HG02610 (cell line): ENCODE measurements around the gene HLA-DMA.
A peak's percentile ranks its signal among the peaks of the same experiment; 100 is the strongest.
"Not testable (repeated sequence)": the region's sequence is repeated elsewhere in the genome, so short reads cannot be mapped to it uniquely, and the experiment has no call there.

Experiments used
- ATAC-seq: cut with Tn5 transposase; IDR thresholded peaks from one replicate; pipeline ENCODE4 v1.9.1; 2021; ENCODE audit warnings: mild to moderate bottlenecking, moderate library complexity; ENCODE audit not compliant: unreplicated experiment

Gene HLA-DMA

GRCh38 chr6:32954986-32955802 lies 2.3 kb upstream of the HLA-DMA start:
- ATAC-seq = no peak

- no peak for ATAC-seq
These were observed 1.4 kb upstream of the HLA-DMA start for GRCh38 chr6:32954267-32954666.

DNA sequence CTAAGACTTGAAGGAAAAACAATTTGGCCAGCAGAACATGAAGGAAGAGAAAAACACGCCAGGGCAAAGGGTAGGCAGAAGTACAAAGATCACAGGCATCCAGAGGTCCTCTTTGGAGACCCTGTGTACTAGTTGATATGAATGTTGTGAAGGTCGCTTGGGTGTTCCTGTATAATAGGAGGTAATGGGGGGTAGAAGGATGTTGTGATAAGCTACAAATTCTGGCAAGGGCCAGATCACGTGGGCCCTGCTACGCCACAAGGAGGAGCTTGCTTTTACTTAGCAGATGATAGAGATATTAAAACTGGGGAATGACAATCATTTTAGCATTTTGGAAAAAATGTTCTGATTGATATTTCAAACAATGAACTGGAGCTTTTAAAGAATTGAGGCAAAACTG lies 878 bp upstream of the HLA-DMA start:
- no peak for ATAC-seq

GRCh38 chr6:32950449-32950848 lies 2.4 kb downstream of the HLA-DMA start:
- ATAC-seq = no peak

DNA sequence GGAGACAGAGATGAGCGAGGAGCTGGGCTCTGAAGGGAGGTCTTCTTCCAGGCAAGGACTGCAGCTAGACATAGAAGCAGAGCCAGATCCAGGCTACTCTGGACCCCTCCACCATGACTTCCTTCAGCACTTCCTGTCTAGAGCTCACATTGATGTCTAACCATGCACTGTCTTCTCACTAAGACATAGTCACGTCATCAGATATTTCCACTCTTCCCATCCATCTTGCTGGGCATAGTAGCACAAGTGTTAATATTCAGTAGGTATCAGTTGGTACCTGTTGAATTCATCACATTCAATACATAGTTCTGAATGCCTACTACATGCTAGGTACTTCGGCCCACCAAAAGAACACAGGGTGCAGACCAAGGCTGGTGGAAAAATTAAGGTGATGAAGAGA lies 2.9 kb downstream of the HLA-DMA start:
- ATAC-seq = no peak

- ATAC-seq = no peak
These were observed 3.8 kb downstream of the HLA-DMA start for GRCh38 chr6:32949113-32949512.

- ATAC-seq = no peak
These were observed 5.1 kb downstream of the HLA-DMA start for GRCh38 chr6:32947552-32948465.

DNA sequence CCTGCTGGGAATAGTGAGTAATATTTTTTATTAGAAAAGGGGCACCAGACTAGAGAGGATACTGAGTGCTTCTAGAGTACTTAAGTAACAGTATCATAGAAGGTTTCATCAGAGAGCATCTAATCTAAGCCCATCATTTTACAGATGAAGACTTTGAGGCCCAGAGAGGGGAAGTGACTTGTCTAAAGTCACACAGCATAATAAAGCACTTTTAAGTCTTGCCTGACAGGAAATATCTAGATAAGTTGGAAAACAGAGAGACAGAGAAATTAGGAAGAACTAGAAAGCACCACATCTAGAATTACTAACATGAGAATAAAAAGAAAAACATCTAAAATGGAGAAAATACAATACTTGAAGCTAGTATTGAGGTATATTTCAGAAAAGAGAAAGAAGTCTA lies 6.0 kb downstream of the HLA-DMA start:
- ATAC-seq = no peak

DNA sequence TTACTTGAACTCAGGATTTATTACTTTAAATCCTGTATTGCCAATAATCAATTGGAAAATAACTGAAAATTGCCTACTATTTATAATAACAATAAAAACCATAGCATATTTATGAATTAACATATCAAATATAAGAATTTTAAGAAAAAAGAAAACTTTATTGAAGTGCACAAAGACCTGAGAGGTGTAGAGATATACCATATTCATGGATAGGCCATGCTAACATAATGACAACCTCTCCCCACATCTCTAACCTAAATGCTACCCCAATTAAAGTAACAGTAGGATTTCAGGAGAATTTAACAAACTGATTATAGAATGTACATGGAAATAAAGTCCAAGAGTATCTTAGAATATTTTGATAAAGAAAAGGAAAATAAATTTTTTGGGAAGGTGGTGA lies 6.9 kb downstream of the HLA-DMA start:
- no peak for ATAC-seq

DNA sequence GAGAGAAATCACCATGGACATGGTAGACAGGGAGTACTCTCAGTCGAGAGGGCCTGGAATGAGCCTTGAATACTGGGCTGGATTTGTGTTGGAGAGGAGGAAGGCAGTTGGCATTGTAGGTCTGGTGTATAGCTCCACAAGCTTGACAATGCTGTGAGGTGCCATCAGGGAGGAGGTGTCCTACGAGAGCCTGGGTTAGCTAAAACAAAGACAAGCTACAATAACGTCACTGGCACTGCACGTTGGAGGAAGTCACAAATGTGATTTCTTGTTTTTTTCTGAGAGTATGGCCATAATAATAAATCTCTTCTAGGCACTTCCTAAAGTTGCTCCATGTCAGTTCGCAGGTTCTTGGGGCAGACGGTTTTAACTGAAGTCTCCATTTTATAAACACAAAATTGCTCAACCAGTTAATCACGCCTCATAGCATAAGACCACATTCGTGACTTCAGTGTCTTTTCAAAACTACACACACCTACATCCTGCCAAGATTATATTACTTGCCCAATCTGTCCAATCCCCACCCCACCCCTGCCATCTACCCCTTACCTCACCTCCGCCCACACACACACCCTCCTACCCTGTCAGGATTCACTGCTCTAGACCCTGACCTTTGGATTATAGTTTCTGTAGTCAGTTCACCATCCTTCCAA lies 7.7 kb downstream of the HLA-DMA start:
- no peak for ATAC-seq

GRCh38 chr6:32943864-32944649 lies 8.8 kb downstream of the HLA-DMA start:
- peak; percentile 52 for ATAC-seq

DNA sequence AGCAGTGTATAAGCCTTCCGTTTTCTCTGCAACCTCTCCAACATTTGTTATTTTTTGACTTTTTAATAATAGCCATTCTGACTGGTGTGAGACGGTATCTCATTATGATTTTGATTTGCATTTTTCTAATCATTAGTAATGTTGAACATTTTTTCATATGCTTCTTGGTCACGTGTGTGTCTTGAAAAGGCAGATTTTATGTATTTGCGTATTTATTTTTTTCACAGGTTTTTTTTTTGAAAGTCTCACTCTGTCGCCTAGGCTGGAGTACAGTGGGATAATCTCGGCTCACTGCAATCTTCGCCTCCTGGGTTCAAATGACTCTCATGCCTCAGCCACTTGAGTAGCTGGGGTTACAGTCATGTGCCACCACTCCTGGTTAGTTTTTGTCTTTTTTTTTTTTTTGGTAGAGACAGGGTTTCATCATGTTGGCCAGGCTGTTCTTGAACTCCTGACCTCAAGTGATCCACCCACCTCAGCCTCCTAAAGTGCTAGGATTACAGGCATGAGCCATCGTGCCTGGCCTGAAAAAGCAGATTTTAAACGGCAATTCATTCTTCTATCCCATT lies 10.3 kb downstream of the HLA-DMA start:
- ATAC-seq = not testable (repeated sequence)

DNA sequence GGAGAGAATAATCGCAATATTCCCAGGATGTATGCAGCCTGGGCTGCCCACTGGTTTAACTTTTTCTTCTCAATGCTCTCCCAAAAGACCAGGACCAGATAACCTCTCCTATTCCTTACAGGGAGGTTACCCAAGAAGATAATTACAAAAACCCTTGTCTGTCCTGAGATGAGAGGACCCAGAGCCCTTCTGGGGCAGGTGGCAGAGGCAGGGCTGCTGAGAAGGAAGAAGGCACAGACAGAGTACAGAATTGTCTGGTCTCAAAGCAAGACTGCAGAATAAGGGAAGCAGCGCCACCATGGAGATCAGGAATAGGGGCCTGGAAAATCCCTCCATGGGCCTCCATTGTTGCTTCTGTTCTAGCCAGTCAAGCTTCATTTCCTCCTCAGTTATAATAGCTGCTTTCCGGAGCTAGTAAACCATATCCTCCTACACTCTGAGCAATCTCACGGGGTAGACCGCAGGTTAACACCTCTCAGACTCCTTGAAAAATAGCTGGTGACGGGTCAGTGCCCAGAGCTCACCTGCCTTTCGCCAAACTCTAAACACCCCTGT lies 11.6 kb downstream of the HLA-DMA start:
- ATAC-seq = peak; percentile 58

DNA sequence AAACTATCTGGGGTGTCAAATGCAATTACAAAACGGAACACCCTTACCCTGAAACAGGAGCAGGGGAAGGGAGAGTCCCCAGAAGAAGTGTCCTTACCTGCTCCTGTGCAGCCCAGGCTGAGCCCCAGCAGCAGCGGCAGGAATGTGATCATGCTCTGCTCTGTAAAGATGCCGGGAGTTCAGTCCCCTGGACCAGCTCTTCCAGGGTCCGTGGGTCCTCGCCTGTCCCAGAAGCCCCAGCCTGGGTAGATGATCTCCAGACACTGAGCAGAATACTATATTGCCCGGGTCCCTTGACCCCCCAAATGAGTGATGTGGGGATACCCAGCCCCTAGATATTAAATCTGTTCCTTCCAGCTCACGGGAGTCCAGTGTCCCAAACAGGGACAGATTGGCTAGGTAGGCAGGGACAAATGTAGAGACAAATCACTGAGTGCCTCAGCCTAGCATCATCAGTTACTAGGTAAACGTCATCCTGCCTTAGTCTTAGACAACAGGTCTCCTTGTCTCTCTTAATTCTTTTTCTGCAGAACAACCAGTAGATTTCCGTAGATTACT lies 12.2 kb downstream of the HLA-DMA start, which contains the start of gene HLA-DMB:
HLA-DMB (minus strand) TSS at position 373 of the 558 bp plus-strand sequence; CDS start at position 152, 221 bp downstream.
- peak; percentile 57 for ATAC-seq

DNA sequence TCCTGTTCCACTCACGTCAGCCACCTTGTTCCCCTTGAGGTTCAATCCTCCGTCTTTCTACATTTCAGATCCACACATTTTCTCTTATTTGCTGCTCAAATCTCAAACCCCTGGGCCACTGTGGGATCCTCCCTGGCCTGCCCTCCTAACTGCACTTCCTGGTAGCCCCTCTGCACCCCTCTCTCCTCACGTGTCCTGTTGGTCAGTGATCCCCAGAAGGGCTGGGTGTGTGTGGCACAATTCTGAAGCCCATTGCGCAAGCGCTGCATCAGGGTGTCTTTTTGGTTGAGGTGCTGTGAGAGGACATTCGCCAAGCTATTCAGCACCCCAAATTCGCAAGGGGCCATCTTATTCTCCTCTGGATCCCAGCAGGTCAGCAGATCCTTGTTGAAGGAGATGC lies 14.4 kb downstream of the HLA-DMA start:
- no peak for ATAC-seq

GRCh38 chr6:32937230-32937633 lies 15.7 kb downstream of the HLA-DMA start:
- no peak for ATAC-seq

DNA sequence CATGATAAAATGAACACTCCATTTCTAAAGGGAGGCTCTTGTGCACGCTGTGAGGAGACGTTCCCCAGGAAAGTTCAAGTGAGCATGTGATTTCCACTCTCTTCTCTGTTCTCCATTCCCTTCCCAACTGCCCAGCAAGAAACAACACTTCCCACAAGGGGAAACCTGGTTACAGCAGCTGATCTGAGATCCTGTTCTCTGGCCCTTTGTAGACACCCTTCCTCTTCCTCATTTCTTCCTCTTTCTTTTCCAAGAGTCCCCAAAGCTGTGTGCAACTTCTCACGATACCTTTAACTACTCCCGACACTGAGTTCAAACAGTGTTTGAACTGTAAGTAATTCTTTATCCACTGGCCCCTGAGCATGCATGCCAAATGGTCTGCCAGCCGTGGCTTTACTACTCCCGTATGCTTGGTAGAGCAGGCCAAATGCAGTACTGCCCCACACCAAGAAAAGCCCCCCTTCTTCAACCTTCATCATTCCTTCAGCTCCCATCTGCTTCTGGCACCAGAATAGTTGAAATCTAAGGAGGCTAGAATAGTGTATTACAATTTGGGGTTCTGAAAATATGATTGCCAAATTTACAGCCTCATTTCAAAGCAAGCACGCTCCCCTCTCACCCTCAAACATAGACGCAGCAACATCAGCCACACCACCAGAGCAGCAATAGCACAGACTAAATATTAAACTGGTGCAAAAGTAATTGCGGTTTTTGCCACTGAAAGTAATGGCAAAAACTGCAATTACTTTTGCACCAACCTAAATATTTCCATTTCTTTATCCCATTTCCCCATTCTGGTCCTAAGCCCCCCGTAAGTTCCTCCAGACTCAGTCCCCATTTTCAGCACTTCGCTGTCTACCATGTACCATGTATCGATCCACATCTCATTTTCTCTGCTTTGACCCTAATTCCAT lies 16.4 kb downstream of the HLA-DMA start:
- ATAC-seq = no peak

- no peak for ATAC-seq
These were observed 17.2 kb downstream of the HLA-DMA start for GRCh38 chr6:32935551-32936238.
